NCI-H187 (cell line): ENCODE results near the gene SRSF11.

Experiments
- DNase-seq, 2 experiments: peaks; one replicate each; lab custom pipeline; 2025; lab: John Stamatoyannopoulos, UW

SRSF11 gene

DNA sequence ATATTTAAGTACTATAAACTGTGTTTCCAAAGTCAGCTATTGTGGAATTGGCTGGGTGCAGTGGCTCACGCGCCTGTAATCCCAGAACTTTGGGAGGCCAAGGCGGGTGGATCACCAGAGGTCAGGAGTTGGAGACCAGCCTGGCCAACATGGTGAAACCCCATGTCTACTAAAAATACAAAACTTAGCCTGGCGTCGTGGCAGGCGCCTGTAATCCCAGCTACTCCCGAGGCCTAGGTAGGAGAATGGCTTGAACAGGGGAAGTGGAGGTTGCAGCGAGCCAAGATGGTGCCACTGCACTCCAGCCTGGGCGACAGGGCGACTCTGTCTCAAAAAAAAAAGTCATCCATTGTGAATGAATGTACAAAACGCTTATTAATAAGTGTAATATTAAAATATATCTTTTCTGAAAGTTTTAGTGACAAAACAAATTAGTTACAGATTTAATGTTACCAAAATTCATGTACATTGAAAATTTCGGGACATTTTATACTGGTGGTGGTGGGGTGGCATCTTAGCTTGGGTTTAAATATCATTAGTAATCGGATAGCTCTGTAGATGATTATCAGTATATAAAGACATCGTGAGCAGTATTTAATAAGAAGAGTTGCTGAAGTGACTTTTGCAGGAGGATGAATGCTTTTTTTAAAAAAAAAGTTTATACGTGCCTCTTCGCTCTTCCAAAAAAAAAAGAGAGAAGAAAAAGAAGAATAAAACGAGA is 503 bp upstream of the SRSF11 start:
- no peak for DNase-seq

DNA sequence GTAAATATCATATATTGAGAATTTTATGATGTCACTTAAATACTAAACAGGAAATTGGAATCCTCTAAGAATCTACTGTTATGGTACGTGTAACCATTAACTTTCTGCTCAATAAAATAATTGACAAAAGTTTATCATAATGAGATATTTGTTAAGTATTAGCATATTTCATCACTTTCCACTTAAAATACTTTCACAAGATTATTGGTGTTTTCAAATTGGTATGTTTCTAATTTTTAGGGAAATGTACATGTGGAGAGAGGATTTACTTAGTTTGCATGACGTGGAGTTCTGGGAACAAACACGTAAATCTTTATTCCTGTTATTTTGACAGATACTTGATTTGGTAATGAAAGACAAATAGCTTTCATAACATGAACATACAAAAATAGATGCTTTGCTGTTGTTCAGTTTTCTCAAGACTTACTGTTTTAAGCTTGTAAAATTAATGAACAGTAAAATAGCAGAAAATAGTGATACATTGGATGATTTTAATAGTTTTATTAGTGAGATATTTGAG is 1.6 kb downstream of the SRSF11 start:
- no peak for DNase-seq

DNA sequence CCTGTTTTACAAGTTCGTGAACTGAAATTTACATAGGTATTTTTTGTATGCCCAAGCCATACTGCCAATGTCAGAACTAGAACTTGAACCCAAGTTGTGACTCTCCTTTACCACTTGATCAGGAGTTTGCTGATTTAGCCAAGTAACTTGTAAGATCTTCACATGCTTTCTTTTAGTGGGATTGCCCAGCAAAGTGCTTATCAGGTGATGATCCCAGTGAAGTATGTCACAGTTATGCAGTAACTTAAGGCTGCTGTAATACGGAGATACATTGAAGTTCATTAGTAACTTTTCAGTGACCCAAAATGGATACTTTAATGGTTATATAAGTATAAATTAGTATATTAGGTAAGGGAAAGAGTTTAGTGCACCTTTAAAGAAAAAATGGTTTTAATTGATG is 3.8 kb downstream of the SRSF11 start:
- no peak for DNase-seq

DNA sequence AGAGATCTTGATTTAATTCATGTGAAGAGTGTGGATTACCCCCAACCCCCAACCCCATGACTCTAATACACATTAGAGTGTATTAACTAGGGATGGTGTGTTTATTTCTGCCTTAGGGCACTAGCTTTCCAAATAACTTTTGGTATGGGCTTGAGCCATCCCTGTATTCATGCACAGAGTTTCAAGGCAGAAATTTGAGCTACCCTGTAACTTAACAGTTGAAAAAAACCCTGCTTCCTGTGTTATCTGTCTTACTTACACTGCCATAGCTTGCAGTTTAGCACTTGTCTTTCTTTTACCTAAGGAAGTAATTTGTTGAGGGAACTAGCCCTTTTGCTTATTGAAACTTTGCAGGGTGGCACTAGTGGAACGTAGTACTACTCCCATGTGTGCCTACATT is 6.3 kb downstream of the SRSF11 start:
- DNase-seq, result no peak

DNA sequence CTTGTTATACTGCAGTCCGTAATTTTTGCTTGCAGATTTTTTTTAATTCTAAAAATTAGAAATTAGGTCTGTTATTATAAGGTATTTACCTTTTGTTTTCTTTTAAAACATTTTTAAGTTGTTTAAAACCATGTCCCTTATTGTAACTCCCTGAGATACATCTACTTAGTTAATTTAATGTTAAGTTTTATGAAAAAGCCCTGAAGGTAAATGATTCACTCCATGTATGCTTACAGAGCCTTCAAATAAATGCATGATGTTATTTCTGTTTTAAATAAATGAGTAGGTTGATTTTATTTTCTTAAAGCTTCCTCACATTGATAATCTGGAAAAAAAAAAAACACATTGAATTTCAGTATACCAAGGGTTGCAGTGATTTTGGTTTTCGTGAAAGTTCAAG is 7.5 kb downstream of the SRSF11 start:
- no peak for DNase-seq

DNA sequence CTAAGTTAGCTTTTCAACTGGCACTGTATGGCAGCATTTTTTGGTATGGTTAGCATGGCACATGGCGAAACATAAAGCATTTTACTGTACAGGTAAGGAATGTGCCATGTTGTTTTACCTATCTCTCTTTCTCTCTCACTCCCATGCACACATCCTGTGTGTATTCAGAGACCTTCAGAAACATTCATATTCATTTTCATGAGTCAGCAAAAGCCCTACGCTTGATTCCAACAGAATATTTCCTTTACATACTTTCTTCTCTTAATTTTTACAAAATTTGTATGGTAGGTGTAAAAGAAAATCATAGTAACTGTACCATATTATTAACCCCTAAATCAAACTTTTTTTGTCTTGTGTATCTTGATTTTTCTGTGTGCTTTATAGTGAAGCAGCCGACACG is 10.3 kb downstream of the SRSF11 start:
- DNase-seq, result no peak

DNA sequence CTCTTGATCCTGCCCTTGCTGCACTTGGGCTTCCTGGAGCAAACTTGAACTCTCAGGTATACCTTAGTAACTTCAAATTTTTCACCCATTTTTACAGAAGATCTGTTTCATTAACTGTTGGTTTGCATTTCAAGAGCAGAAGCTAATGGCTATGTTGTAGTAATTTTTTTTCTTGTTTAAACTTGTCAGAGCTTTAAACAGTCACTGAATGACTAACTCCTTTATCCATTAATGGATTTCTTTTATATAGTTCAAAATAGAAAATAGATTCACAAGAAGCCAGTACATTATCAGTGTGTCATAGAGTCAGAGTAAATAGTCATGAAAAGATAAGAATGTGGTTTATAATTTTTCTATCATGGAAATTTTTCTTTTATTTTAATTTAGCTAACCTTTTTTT is 13.6 kb downstream of the SRSF11 start:
- no peak for DNase-seq

DNA sequence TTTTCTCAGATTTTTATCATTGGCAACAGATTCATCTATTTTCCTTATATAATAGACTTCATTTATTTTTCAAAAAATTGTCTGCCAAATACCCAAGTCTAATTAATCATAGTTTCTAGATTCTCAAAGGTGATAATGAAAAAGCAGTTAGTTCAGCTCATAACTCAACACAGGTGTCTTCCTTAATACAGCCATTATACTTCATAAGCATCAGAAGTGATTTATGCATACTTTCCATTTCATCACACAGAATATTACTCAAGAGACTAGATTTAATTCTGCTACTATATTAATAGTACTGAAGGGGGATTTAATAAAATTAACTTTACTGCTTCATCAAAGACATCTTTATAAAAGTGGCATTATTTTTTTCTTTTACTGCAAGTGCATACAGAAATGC is 18.8 kb downstream of the SRSF11 start:
- no peak for DNase-seq

DNA sequence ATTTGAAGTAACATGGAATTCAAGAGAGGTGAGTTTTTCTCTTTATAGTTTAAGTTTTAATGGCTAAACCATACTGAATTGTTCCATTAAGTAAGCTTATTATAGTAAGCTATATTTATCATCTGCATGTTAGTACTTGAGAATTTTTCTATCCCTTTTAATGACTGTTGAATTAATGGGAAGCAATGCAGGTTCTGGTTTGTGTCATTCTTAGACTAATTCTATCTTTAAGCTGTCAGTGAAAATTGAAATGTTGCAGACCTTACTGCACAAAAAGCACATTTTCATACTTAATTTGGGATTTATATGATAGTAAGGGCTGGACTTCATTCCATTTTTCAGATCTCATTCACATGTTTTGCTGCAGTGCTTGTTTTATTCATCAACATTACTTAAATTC is 25.9 kb downstream of the SRSF11 start:
- DNase-seq, result no peak

DNA sequence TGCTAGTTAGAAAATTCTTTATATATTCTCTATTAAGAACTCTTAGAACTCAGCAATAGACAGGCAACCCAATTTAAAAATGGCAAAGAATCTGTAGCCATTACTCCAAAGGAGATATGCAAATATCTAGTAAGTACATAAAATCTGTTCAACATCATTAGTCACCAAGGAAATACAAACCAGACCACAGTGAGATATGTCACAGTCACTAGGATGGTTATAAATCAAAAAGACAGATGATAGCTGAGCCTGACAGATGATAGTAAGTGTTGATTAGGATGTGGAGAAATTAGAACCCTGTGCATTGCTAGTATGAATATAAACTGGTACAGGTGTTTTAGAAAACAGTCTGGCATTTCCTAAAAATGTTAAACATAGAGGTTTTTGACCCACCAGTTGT is 26.6 kb downstream of the SRSF11 start:
- no peak for DNase-seq

DNA sequence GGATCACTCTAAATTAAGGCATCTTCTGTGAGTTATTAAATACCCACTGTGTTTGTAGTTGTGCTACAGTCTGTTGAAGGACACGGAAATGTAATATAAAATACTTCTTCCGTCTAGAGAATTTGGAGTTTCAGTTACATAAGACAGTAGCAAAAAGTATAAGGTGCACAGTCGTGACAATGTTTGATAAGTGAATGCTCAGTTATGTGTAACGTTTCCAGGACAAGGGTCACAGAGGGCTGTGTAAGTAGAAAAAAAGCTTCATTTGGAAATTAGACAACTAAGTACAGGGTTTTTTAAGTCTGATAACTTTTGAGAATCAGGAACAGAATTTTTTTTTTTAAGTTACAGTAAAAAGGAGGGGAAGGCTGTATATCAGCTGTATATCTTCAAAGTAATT is 27.5 kb downstream of the SRSF11 start:
- DNase-seq, result no peak

DNA sequence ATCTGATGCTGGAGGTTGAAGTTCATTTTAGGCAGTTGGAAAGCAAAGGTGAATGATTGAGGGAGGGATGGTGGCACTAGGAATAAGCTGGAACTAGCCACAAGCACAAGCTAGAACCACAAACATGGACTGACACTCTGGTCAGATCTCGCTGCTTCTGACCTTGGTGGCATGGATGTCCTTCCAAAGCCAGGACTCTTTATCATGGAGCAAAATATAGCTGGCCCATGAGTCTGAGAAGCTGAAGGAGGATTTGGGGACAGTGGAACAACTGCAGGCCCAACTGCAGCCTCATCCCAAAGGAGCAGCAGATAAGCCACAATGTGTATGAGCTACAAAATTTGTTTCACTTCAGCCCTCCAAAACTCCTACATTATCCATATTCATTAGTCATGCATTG is 35.5 kb downstream of the SRSF11 start:
- no peak for DNase-seq

DNA sequence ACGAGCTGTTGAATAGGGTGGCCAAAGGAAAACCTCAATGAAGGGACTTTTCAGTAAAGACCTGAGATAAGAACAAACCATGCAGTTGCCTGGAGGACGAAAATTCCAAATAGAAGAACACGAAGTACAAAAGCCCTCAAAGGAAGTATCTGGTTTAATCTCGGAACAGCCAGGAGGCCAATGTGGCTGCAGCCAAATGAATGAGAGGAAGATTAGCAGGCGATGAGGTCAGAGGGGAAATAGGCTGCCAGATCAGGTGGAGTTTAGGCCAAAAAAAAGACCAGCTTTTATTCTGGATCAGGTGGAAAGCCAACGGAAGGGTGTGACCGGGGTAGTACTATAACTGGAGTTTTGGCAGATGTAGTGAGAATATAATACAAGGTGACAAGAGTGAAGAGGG is 43.7 kb downstream of the SRSF11 start:
- no peak for DNase-seq

DNA sequence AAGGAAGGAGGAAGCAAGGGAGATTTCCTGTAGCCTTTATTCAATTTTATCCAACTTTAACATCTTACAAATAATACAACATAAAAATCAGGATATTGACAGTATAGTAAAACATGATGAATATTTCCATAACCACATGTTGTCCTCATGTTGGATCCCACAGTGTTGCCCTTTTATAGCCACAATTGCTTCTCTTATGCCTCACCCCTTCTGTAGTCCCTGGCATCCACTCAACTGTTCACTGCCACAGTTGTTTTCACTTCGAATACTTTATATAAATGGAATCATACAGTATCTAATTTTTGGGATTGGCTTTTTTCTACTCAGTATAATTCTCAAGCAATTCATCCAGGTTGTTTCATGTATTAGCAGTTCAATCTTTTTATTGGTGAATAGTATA is 44.8 kb downstream of the SRSF11 start:
- no peak for DNase-seq

DNA sequence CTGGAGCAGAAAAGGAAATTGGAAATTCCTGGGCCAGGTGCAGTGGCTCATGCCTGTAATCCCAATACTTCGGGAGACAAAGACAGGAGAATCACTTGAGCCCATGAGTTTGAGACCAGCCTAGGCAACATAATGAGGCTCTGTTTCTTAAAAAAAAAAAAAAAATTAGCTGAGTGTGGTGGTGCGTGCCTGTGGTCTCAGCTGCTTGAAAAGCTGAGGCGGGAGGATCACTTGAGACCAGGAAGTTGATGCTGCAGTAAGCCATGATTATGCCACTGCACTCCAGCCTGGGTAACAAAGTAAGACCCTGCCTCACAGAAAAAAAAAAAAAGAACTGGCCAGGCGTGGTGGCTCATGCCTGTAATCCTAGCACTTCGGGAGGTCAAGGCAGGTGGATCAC is 56.7 kb downstream of the SRSF11 start:
- DNase-seq, result no peak

DNA sequence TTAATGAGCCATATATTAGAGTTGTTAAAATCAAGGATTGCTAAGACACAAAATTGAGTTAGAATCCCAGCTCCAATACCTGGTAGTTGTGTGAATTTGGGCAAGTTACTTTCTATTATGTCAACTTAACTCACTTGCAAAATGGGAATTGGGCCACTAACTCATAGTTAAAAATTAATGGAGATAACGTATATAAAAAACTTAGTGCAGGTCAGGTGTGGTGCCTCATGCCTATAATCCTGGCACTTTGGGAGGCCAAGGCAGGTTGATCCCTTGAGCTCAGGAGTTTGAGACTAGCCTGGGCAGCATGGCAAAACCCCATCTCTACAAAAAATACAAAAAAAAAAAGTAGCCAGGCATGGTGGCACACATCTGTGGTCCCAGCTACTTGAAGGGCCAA is 57.5 kb downstream of the SRSF11 start:
- DNase-seq, result no peak

DNA sequence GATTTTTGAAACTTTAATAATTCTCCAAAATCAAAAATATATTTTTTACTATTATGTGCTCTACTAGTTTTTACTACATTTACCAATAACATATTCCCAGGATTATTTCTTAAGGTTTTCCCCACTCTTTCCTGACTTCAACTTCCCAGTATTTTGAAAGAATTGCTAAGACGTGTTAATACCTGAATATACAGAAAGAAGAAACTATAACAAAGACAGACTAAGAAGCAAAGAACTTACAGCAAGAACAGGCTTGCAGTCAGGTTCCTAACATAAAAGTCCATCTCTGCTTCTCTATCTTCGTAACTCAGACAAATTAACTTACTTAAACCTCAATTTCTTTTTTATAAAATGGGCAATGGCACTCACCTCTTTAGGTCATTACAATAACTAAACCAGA is 63.2 kb downstream of the SRSF11 start:
- DNase-seq, result no peak

DNA sequence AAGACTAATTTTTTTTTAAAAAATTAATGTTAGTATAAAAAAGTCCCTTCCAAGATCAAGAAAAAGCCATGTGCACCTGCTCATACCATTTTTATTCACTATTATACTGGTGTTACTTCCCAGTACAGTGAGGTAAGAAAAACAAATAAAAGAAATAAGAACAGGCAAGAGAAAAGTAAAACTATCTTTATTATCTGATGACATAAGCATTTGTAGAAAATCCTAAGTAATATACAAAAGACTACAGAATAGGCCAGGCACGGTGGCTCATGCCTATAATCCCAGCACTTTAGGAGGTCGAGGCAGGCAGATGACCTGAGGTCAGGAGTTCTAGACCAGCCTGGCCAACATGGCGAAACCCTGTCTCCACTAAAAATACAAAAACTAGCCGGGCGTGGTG is 65.3 kb downstream of the SRSF11 start:
- DNase-seq, result no peak

DNA sequence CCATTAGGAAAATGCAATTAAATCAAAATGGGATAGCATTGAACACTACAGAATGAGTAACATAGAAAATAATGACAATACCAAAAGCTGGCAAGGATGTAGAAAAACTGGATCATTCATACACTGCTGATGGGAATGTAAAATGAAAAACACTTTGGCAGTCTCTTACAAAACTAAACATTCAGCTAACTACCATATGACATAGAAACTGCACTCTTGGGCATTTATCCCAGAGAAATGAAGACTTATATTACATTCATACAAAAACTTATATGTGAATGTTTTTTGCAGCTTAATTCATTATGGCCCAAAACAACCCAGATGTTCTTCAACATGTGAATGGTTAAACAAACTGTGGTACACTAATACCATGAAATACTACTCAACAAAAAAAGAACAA is 67.0 kb downstream of the SRSF11 start:
- no peak for DNase-seq

DNA sequence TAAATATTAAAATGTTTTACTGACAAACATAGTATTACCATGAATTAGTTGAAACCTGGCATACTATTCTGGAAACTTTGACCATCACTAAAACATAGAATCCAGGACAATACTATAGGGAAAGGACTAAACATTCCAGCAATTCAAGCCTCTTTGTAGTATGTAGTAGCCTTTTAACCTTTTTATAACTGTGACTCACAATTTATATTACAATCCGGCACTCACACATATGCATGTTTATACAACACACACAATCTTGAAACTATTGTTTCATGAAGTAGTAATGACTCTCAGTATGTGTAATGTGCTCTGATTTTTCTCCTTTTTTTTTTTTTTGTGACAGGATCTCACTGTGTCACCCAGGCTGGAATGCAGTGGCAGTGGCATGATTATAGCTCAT is 69.0 kb downstream of the SRSF11 start:
- DNase-seq, result no peak

DNA sequence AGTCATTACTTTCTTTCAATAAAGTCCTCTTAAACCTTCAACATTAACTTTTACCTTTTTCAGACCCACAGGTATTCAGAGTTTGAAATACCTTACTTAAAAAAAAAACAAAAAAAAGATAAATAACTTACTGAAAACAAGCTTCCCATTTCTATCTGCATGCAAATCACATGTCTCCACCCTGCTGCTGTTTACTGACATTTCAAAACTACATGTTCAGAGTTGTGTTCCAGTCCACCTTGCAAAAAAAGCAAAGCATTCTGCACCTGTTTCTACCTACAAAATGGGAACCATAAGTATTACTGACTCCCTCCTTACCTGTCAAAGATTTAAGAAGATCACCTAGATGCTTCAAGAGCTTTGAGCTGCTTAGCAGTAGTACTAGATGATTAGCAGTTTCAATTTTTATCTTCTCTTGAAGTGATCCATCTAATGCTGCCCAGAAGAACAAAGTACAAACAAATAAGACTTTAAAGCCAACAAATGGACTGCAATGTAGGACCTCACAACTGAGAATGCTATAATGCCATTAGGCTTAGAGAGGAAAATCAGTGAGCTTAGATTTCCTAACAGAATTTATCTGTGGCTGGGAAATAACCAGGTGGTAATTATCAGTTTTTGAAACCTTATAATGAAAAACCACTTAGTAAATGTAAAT is 72.1 kb downstream of the SRSF11 start:
- no peak for DNase-seq

DNA sequence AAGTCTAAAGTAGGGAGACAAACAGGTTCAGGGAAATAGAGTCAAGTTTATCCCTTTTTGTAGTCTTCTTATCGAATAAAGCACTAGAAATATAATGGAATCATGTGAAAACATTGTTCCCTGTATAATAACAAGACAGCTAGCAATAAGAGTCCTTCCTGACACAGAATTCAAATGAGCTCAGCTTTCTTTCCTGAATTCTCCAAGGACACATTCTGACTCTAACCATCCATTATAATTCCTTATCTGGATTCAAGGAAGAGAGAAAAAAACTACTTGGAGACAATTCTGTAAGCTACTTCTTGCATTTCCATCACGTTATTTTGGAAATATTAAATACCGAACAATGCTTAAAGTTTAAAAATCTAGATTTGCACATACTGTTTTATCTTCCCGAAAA is 74.6 kb downstream of the SRSF11 start:
- DNase-seq, result no peak

DNA sequence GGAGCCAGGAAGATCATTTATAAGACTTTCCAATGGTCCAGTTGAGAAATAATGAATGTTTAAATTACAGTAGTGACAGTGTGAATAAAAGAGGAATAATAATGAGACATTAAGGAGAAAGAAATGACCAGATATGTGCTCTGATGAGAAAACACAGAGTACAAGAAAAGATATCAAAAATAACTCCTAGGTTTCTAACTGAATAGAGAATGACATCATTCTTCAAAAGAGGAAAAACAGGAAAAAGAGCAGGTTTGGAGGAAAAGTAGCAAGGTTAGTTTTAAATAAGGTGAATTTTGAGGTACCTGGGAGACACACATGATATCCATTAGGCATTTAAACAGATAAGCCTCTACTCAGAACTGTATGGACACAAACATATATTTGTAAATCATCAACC is 78.3 kb downstream of the SRSF11 start:
- DNase-seq, result no peak
